H1 (cell line): ENCODE measurements around the gene TNN.

Experiments used
- BRCA1 ChIP-seq: IDR thresholded peaks from 2 replicates; pipeline ENCODE4 v1.6.1; 2012; ENCODE audit warnings: low read depth, low read length, improper control_type of control experiment
- CHD7 ChIP-seq: fragments of 300-600 bp; sonication (generic); IDR thresholded peaks from 2 replicates; pipeline ENCODE4 v1.7.1; 2012; ENCODE audit warnings: low read length, moderate library complexity, mild to moderate bottlenecking, inconsistent platforms; ENCODE audit not compliant: insufficient replicate concordance
- CTCF ChIP-seq, 3 experiments: IDR thresholded peaks; 1 replicate in 2 of 3; 2 replicates in 1 of 3; pipeline versions ENCODE4 v1.5.1 to v1.6.1; 2011; ENCODE audit warnings: low read length in 3 of 3, mild to moderate bottlenecking in 3 of 3, inconsistent platforms in 2 of 3, low read depth in 1 of 3, moderate library complexity in 1 of 3; ENCODE audit not compliant: insufficient read depth in 1 of 3; ENCODE audit errors: control extremely low read depth in 1 of 3
- EP300 ChIP-seq, 2 experiments: IDR thresholded peaks; 1 replicate in 1 of 2; 2 replicates in 1 of 2; pipeline ENCODE4 v1.6.1; 2011 to 2012; ENCODE audit warnings: low read depth in 2 of 2, low read length in 2 of 2, mild to moderate bottlenecking in 2 of 2, borderline replicate concordance in 1 of 2, inconsistent platforms in 1 of 2, moderate library complexity in 1 of 2
- JUN ChIP-seq: IDR thresholded peaks from 2 replicates; pipeline ENCODE4 v1.6.1; 2011; ENCODE audit warnings: low read depth, mild to moderate bottlenecking, improper control_type of control experiment, low read length
- JUND ChIP-seq: IDR thresholded peaks from 2 replicates; pipeline ENCODE4 v1.6.1; 2011; ENCODE audit warnings: mild to moderate bottlenecking, improper control_type of control experiment, low read length
- KDM1A ChIP-seq: fragments of 200-600, 300-600 bp; sonication (generic); IDR thresholded peaks from 2 replicates; pipeline ENCODE4 v1.7.1; 2016; ENCODE audit warnings: mild to moderate bottlenecking, low read length, borderline replicate concordance
- SIN3A ChIP-seq, 2 experiments: IDR thresholded peaks in 1 of 2; conservative IDR thresholded peaks in 1 of 2; 2 replicates each; pipeline ENCODE4 v1.6.1; 2011 to 2012; ENCODE audit warnings: low read length in 2 of 2, improper control_type of control experiment in 1 of 2, low read depth in 1 of 2, mild to moderate bottlenecking in 1 of 2
- TCF12 ChIP-seq: IDR thresholded peaks from 2 replicates; pipeline ENCODE4 v1.6.1; 2011; ENCODE audit warnings: low read depth, mild to moderate bottlenecking, low read length
- TEAD4 ChIP-seq: IDR thresholded peaks from 2 replicates; pipeline ENCODE4 v1.6.1; 2012; ENCODE audit warnings: low read depth, low read length, inconsistent platforms, mixed read lengths

GRCh38 chr1:175045519-175045918 is 22.1 kb upstream of the TNN start:
- TF ChIP-seq JUND: no peak
- TF ChIP-seq SIN3A (conservative IDR thresholded peaks at IDR 0.05 in 1 of 2, IDR thresholded peaks at IDR 0.05 in 1 of 2; ENCODE audit: low read depth in 1 of 2, low read length in 2 of 2): no peak
- TF ChIP-seq CHD7: no peak
- TF ChIP-seq CTCF (IDR thresholded peaks at IDR 0.05; ENCODE audit: control extremely low read depth in 1 of 3, insufficient read depth in 1 of 3, low read depth in 1 of 3, low read length in 3 of 3): no peak
- no peak for TF ChIP-seq EP300 (IDR thresholded peaks at IDR 0.05; ENCODE audit: borderline replicate concordance in 1 of 2, low read depth in 2 of 2, low read length in 2 of 2)
- no peak for TF ChIP-seq TEAD4
- no peak for TF ChIP-seq TCF12
- TF ChIP-seq KDM1A: no peak
- no peak for TF ChIP-seq BRCA1
- no peak for TF ChIP-seq JUN
